ENCODE measurements around the gene NGB.

NGB gene

DNA sequence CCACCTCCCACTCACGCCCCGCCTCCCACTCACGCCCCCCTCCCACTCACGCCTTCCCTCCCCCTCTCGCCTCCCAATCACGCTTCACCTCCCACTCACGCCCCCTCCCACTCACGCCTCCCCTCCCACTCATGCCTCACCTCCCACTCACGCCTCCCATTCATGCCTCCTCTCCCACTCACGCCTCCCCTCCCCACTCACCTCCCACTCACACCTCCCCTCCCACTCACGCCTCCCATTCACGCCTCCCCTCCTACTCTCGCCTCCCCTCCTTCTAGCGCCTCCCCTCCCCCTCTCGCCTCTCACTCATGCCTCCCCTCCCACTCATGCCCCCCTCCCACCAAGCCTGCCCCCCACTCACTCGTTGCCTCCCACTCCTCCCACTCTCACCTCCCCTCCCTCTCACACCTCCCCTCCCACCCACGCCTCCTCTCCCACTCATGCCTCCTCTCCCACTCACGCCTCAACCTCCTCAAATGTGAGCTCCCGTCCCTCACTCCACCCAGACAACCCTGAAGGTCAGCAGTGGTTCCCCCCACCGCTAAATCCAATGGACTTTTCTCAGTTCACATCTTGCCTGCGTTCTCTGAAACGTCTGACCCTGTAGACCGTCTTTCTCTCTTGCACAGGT, 49.6 kb downstream of the NGB start:
- TF ChIP-seq, protein P1, sequence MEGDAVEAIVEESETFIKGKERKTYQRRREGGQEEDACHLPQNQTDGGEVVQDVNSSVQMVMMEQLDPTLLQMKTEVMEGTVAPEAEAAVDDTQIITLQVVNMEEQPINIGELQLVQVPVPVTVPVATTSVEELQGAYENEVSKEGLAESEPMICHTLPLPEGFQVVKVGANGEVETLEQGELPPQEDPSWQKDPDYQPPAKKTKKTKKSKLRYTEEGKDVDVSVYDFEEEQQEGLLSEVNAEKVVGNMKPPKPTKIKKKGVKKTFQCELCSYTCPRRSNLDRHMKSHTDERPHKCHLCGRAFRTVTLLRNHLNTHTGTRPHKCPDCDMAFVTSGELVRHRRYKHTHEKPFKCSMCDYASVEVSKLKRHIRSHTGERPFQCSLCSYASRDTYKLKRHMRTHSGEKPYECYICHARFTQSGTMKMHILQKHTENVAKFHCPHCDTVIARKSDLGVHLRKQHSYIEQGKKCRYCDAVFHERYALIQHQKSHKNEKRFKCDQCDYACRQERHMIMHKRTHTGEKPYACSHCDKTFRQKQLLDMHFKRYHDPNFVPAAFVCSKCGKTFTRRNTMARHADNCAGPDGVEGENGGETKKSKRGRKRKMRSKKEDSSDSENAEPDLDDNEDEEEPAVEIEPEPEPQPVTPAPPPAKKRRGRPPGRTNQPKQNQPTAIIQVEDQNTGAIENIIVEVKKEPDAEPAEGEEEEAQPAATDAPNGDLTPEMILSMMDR (conservative IDR thresholded peaks at IDR 0.05; ENCODE audit: control insufficient read depth, insufficient read depth, low read depth, low read length) = no peak
- no peak for DNase-seq (ENCODE audit: low read depth)

DNA sequence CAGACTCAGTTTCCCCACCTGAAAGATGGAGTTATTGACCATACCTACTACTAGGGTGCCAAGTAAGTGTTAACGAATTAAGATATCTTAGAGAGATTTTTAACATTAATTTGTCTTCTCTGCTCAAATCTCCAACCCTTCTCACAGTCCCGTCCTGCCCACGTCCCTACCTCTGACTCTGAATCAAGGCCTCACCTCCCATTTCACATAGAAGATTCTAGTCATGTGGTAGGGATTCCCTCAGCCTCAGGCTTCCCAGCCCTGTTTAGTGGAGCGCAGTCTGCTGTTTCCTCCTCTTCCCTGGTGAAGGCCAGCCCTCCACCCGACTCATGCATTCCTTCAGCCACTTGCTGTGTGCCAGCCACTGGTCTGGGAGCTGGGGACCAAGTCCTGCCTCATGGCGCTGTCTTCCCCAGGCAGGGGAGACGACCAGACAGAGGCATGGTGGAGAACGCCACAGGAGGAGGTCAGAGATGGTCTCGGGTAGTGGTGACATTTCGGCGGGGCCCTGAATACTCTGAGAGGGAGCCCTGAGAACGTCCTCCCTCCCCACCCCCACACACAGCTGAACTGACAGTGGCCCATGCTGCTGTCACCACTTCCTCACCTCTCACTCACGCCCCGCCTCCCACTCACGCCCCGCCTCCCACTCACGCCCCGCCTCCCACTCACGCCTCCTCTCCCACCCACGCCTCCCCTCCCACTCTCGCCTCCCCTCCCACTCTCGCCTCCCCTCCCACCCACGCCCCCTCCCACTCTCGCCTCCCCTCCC, 50.6 kb downstream of the NGB start:
- H3K4me3 ChIP-seq (ENCODE audit: control insufficient read depth, low read depth, low read length) = no peak overlapping the region
- no peak for DNase-seq (ENCODE audit: low read depth)
- TF ChIP-seq, protein P1 (conservative IDR thresholded peaks at IDR 0.05; ENCODE audit: control insufficient read depth, insufficient read depth, low read depth, low read length) = no peak

More for the DNA sequence above, 49.6 kb downstream of the NGB start:
- H3K4me3 ChIP-seq (ENCODE audit: control insufficient read depth, low read depth, low read length) = no peak overlapping the region

DNA sequence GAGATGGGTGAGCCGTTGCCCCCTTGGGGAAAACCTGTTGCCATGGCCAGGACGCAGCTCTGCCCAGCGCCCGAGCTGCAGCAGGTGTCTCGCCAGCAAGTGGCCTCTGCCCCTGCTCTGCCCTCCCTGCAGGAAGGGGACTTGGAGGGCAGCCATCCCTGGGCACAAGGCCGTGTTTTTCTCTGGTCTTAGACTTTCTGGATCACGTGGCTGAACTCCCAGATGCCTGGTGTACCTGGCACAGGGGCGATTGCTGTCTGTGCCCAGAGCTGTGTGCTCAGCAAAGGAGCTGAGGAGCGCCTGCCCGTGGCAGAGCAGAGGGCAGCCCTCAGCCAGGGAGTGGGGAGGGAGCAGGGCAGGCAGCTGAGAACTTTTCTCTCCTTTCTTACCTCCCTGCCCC, 51.4 kb downstream of the NGB start:
- no peak for DNase-seq (ENCODE audit: low read depth)
- TF ChIP-seq, protein P1 (conservative IDR thresholded peaks at IDR 0.05; ENCODE audit: control insufficient read depth, insufficient read depth, low read depth, low read length) = no peak
- no peak overlapping the region for H3K4me3 ChIP-seq (ENCODE audit: control insufficient read depth, low read depth, low read length)

DNA sequence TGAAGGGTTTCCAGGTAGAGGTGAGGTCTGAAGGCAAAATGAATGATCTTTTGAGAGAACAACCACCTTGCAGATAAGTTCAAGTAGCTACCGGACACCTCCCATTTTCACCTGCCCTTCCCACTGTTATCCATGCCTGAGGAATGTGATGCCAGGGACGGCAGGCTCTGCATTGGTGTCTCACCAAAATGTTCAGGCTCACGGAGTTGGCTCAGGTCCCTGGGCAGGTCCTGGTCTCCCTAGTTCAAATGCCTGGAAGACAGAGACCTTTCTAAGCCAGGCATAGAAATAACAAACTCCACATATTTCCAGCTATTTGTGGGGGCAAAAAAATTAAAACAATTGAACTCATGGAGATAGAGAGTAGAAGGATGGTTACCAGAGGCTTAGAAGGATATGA, 53.5 kb downstream of the NGB start:
- H3K4me3 ChIP-seq (ENCODE audit: control insufficient read depth, low read depth, low read length) = no peak overlapping the region
- TF ChIP-seq, protein P1 (conservative IDR thresholded peaks at IDR 0.05; ENCODE audit: control insufficient read depth, insufficient read depth, low read depth, low read length) = no peak
- no peak for DNase-seq (ENCODE audit: low read depth)
